ENCODE data around the gene OSCAR.
A peak's percentile ranks its signal among the peaks of the same experiment; 100 is the strongest.

The OSCAR gene

GRCh38 chr19:54100561-54100960, at the start of gene OSCAR:
OSCAR (minus strand) TSS chr19:54100803; CDS start chr19:54100792, 11 bp downstream.
- DNase-seq: peak; percentile 17

GRCh38 chr19:54149021-54149812, 48.6 kb upstream of the OSCAR start:
- DNase-seq: no peak

- no peak for DNase-seq
Measured at GRCh38 chr19:54148158-54148557, 47.6 kb upstream of the OSCAR start.

- DNase-seq: no peak
Measured at GRCh38 chr19:54147676-54148075, 47.1 kb upstream of the OSCAR start.

- no peak for DNase-seq
Measured at GRCh38 chr19:54145541-54146158, 45.0 kb upstream of the OSCAR start.

GRCh38 chr19:54142166-54142780, 41.7 kb upstream of the OSCAR start:
- no peak for DNase-seq

- peak; percentile 43 for DNase-seq
Measured at GRCh38 chr19:54141356-54141755, 40.8 kb upstream of the OSCAR start.

GRCh38 chr19:54138489-54139256, 38.1 kb upstream of the OSCAR start:
- no peak for DNase-seq

- DNase-seq: no peak
Measured at GRCh38 chr19:54137699-54138488, 37.3 kb upstream of the OSCAR start, which contains the start of gene CNOT3. CNOT3 (plus strand) TSS chr19:54137762; CDS start chr19:54142979, 5,217 bp downstream.

GRCh38 chr19:54136864-54137698, 36.5 kb upstream of the OSCAR start:
- peak; percentile 100 for DNase-seq

- no peak for DNase-seq
Measured at GRCh38 chr19:54136086-54136863, 35.7 kb upstream of the OSCAR start.

- no peak for DNase-seq
Measured at GRCh38 chr19:54133957-54134590, 33.5 kb upstream of the OSCAR start.

GRCh38 chr19:54133312-54133956, 32.8 kb upstream of the OSCAR start:
- DNase-seq: peak; percentile 59

- no peak for DNase-seq
Measured at GRCh38 chr19:54129617-54129996, 29.0 kb upstream of the OSCAR start.

- DNase-seq: no peak
Measured at GRCh38 chr19:54128796-54129616, 28.4 kb upstream of the OSCAR start.

GRCh38 chr19:54128441-54128725, 27.8 kb upstream of the OSCAR start:
- no peak for DNase-seq

GRCh38 chr19:54127688-54128440, 27.3 kb upstream of the OSCAR start:
- no peak for DNase-seq

GRCh38 chr19:54125713-54126112, 25.1 kb upstream of the OSCAR start:
- no peak for DNase-seq

All from fibroblast of skin of right quadriceps (primary cell).